H1 (cell line): Measurements from ENCODE around the gene BIN2. TPM values are rescaled to one million over a fixed set of nuclear protein-coding genes. Genes with fewer than 3 reads are reported as not detected.
"Not testable (repeated sequence)": the region's sequence is repeated elsewhere in the genome, so short reads cannot be mapped to it uniquely, and the experiment has no call there.

Experiments
- CTCF ChIA-PET: fragments of 300-600 bp; sonication (Branson Sonifier 250); formaldehyde crosslinking; loops from one replicate; lab custom pipeline; 2021; ENCODE audit not compliant: partially characterized antibody; lab: Charles Lee
- POLR2A ChIA-PET: fragments of 300-600 bp; sonication (Branson Sonifier 250); formaldehyde crosslinking; loops from one replicate; lab custom pipeline; 2021; ENCODE audit warnings: inconsistent platforms; ENCODE audit not compliant: partially characterized antibody; lab: Charles Lee
- DNase-seq, 2 experiments: peaks; one replicate each; pipeline versions ENCODE4 v3.0.0 to v3.0.0-alpha.2; 2010 to 2022; ENCODE audit warnings: low spot score in 2 of 2, low read depth in 1 of 2, mixed read lengths in 1 of 2
- FAIRE-seq: peaks from 2 replicates; lab custom pipeline; 2011; peaks lifted over from hg19 to GRCh38; lab: Jason Lieb, UNC
- H2AFZ ChIP-seq: 2 replicates; pipeline ENCODE4 v1.8.1; 2012; ENCODE audit warnings: low read length, inconsistent platforms
- H2AK5ac ChIP-seq: 2 replicates; pipeline ENCODE4 v1.6.1; 2013; ENCODE audit warnings: low read depth, low read length
- H2BK120ac ChIP-seq: replicated peaks from 2 replicates; pipeline ENCODE3; 2013; ENCODE audit warnings: low read depth, low read length, inconsistent platforms
- H2BK12ac ChIP-seq: 2 replicates; pipeline ENCODE4 v1.6.1; 2013; ENCODE audit warnings: low read depth, low read length
- H2BK15ac ChIP-seq: 2 replicates; pipeline ENCODE4 v1.6.1; 2013; ENCODE audit warnings: low read length
- H2BK20ac ChIP-seq: 2 replicates; pipeline ENCODE4 v1.6.1; 2013; ENCODE audit warnings: low read length
- H2BK5ac ChIP-seq: 2 replicates; pipeline ENCODE4 v1.6.1; 2013; ENCODE audit warnings: low read depth, low read length
- H3K14ac ChIP-seq: 2 replicates; pipeline ENCODE4 v1.6.1; 2013; ENCODE audit warnings: inconsistent platforms; ENCODE audit not compliant: insufficient read length
- H3K18ac ChIP-seq: 2 replicates; pipeline ENCODE4 v1.6.1; 2013; ENCODE audit warnings: low read length; ENCODE audit errors: extremely low read depth
- H3K23ac ChIP-seq: 2 replicates; pipeline ENCODE4 v1.6.1; 2013; ENCODE audit warnings: inconsistent platforms; ENCODE audit not compliant: insufficient read length
- H3K23me2 ChIP-seq: 2 replicates; pipeline ENCODE4 v1.6.1; 2013; ENCODE audit warnings: low read depth, low read length
- H3K27ac ChIP-seq: 2 replicates; pipeline ENCODE4 v1.6.1; 2011; ENCODE audit warnings: low read depth, low read length, inconsistent platforms
- H3K27me3 ChIP-seq, 4 experiments: replicated peaks in 1 of 4; 1 replicate in 1 of 4; 2 replicates in 3 of 4; pipeline versions ENCODE4 v1.6.1 to v1.8.1; 2011 to 2013; ENCODE audit warnings: low read length in 3 of 4, mild to moderate bottlenecking in 3 of 4, inconsistent platforms in 2 of 4, mixed read lengths in 2 of 4, moderate library complexity in 1 of 4; ENCODE audit not compliant: control insufficient read depth in 3 of 4, insufficient read depth in 3 of 4; ENCODE audit errors: extremely low read depth in 1 of 4
- H3K36me3 ChIP-seq, 4 experiments: 2 replicates each; pipeline versions ENCODE4 v1.6.1 to v1.8.1; 2011 to 2013; ENCODE audit warnings: mild to moderate bottlenecking in 4 of 4, low read length in 3 of 4, moderate library complexity in 2 of 4, control low read depth in 1 of 4, inconsistent platforms in 1 of 4; ENCODE audit not compliant: insufficient read depth in 4 of 4, control insufficient read depth in 2 of 4
- H3K4ac ChIP-seq: replicated peaks from 2 replicates; pipeline ENCODE3; 2013; ENCODE audit warnings: low read length, low read depth, mixed read lengths, inconsistent platforms; ENCODE audit not compliant: insufficient read length
- H3K4me1 ChIP-seq, 4 experiments: replicated peaks in 1 of 4; 1 replicate in 1 of 4; 2 replicates in 3 of 4; pipeline versions ENCODE4 v1.6.1 to v1.8.1; 2011 to 2013; ENCODE audit warnings: low read length in 3 of 4, inconsistent platforms in 2 of 4, mixed read lengths in 1 of 4; ENCODE audit not compliant: insufficient read depth in 4 of 4, control insufficient read depth in 3 of 4
- H3K4me2 ChIP-seq, 2 experiments: 2 replicates each; pipeline versions ENCODE4 v1.6.1 to v1.8.1; 2011 to 2013; ENCODE audit warnings: low read depth in 2 of 2, low read length in 2 of 2, control low read depth in 1 of 2, inconsistent platforms in 1 of 2, mild to moderate bottlenecking in 1 of 2; ENCODE audit not compliant: insufficient read depth in 1 of 2
- H3K4me3 ChIP-seq, 4 experiments: fragments of 200-600, 300-600 bp in 1 of 4; sonication (generic), shearing (Covaris generic), sonication (Bioruptor Twin) in 1 of 4; 2 replicates each; pipeline versions ENCODE4 v1.5.1 to v1.8.1; 2011 to 2016; ENCODE audit warnings: low read length in 4 of 4, low read depth in 3 of 4, control low read depth in 2 of 4, inconsistent platforms in 2 of 4, mild to moderate bottlenecking in 2 of 4, mixed read lengths in 1 of 4, moderate library complexity in 1 of 4; ENCODE audit not compliant: insufficient read depth in 2 of 4; ENCODE audit errors: extremely low read depth in 1 of 4
- H3K56ac ChIP-seq: replicated peaks from 2 replicates; pipeline ENCODE3; 2013; ENCODE audit warnings: low read depth, mild to moderate bottlenecking, mixed read lengths, low read length, inconsistent platforms; ENCODE audit not compliant: insufficient read length
- H3K79me1 ChIP-seq: 2 replicates; pipeline ENCODE4 v1.6.1; 2013; ENCODE audit warnings: low read depth, low read length, control low read depth
- H3K79me2 ChIP-seq, 2 experiments: 2 replicates each; pipeline versions ENCODE4 v1.6.1 to v1.8.1; 2012 to 2013; ENCODE audit warnings: low read length in 2 of 2, mild to moderate bottlenecking in 2 of 2, inconsistent platforms in 1 of 2; ENCODE audit not compliant: insufficient read depth in 2 of 2, control insufficient read depth in 1 of 2
- H3K9ac ChIP-seq, 4 experiments: replicated peaks in 1 of 4; 1 replicate in 1 of 4; 2 replicates in 3 of 4; pipeline versions ENCODE4 v1.6.1 to v1.8.1; 2011 to 2013; ENCODE audit warnings: low read depth in 3 of 4, low read length in 3 of 4, control low read depth in 2 of 4, mild to moderate bottlenecking in 2 of 4, moderate library complexity in 2 of 4, inconsistent platforms in 1 of 4; ENCODE audit errors: extremely low read depth in 1 of 4
- H3K9me3 ChIP-seq, 2 experiments: 2 replicates each; pipeline versions ENCODE4 v1.6.1 to v1.8.1; 2012 to 2013; ENCODE audit warnings: mild to moderate bottlenecking in 2 of 2, moderate library complexity in 2 of 2, control low read depth in 1 of 2, inconsistent platforms in 1 of 2, low read depth in 1 of 2, low read length in 1 of 2, mixed read lengths in 1 of 2; ENCODE audit not compliant: insufficient read depth in 2 of 2
- H4K20me1 ChIP-seq, 2 experiments: replicated peaks in 1 of 2; 2 replicates each; pipeline versions ENCODE3 to v1.8.1; 2011 to 2013; ENCODE audit warnings: inconsistent platforms in 2 of 2, low read length in 2 of 2, mild to moderate bottlenecking in 1 of 2; ENCODE audit not compliant: insufficient read depth in 2 of 2, control insufficient read depth in 1 of 2
- H4K5ac ChIP-seq: 2 replicates; pipeline ENCODE4 v1.6.1; 2013; ENCODE audit warnings: low read length, low read depth, mixed read lengths, inconsistent platforms; ENCODE audit not compliant: insufficient read length
- H4K8ac ChIP-seq: 2 replicates; pipeline ENCODE4 v1.8.0; 2013; ENCODE audit warnings: mild to moderate bottlenecking, moderate library complexity, low read length, inconsistent platforms; ENCODE audit not compliant: insufficient read depth; ENCODE audit errors: extremely low read depth
- H4K91ac ChIP-seq: replicated peaks from 2 replicates; pipeline ENCODE3; 2013; ENCODE audit warnings: low read length, mixed read lengths, inconsistent platforms; ENCODE audit not compliant: insufficient read length
- CBX5 ChIP-seq: fragments of 300-800, 300-1000 bp; sonication (generic); IDR thresholded peaks from 2 replicates; pipeline ENCODE4 v1.7.1; 2016; ENCODE audit warnings: antibody characterized with exemption, low read length, low read depth
- HDAC6 ChIP-seq: IDR thresholded peaks from one replicate; pipeline ENCODE4 v1.7.1; 2012; ENCODE audit warnings: low read depth, mild to moderate bottlenecking, inconsistent platforms, low read length, moderate library complexity
- SAP30 ChIP-seq: fragments of 300-600 bp; sonication (generic); IDR thresholded peaks from 2 replicates; pipeline ENCODE4 v1.7.1; 2012; ENCODE audit warnings: low read length, moderate library complexity, mild to moderate bottlenecking, inconsistent platforms; ENCODE audit not compliant: insufficient read depth, insufficient replicate concordance
- SRF ChIP-seq: IDR thresholded peaks from 2 replicates; pipeline ENCODE4 v1.6.1; 2011; ENCODE audit warnings: mild to moderate bottlenecking, low read depth, low read length, moderate library complexity
- WGBS, 2 experiments: shearing (Covaris generic) in 1 of 2; methylation state at CpG; one replicate each; pipeline versions ENCODE4 v1.1.6 to v1.1.7; 2013 to 2015; ENCODE audit warnings: low lambda C conversion rate in 2 of 2, mixed read lengths in 2 of 2, inconsistent platforms in 1 of 2, low coverage in 1 of 2, missing lambda C conversion rate in 1 of 2; ENCODE audit not compliant: insufficient replicate concordance in 2 of 2, insufficient coverage in 1 of 2, insufficient read length in 1 of 2; ENCODE audit errors: extremely low coverage in 1 of 2, missing lambda C conversion rate in 1 of 2; 5-methylcytosine and 5-hydroxymethylcytosine counted together
- polyA plus RNA-seq, 7 experiments: library from polyadenylated mRNA; depleted of rRNA in 3 of 7; stranded (reverse) in 5 of 7; unstranded in 2 of 7; fragments of >200 nt in 5 of 7; fragments of 200-250 nt in 2 of 7; gene quantifications; 1 replicate in 5 of 7; 2 replicates in 1 of 7; 4 replicates in 1 of 7; pipeline versions ENCODE4 v1.2.1 to v1.2.3, GENCODE V29; 2011 to 2013; ENCODE audit warnings: missing spikeins in 2 of 7, mixed read lengths in 2 of 7
- total RNA-seq: library from RNA; stranded (reverse); fragmentation: NEBNext Ultra II Directional; extraction: Animal tissue kit (Norgen Biotek cat#: 25700); gene quantifications from 2 replicates; pipeline ENCODE4 v1.2.1, GENCODE V29; 2021
- TF ChIP-seq, protein P1 (sequence below): IDR thresholded peaks from 2 replicates; pipeline ENCODE4 v1.6.1; 2011; ENCODE audit warnings: low read depth, mild to moderate bottlenecking, low read length; ENCODE audit not compliant: insufficient read depth

The BIN2 gene
- total and polyA plus RNA-seq, 2 of the 8 experiments (the other 6 are each of a cell fraction or from before 2014, with no cell fraction given): not detected

DNA sequence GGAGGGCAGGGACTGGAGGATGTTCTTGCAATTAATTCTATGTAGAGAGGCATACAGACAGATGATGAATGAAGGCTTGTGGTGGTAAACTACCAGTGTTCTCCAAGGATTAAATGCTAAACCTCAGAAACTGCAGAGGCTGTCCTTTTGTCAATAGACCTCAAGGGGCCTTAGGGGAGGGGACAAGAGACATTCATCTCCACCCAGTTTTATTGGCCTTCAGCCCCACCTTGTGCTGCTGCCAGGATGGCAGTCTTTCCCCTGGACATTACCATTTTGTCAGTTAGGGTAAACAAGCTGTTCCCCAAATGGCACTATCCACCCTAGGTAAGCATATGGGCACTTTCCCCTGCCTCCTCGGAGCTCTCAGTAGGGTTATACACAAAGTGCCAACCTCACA lies 48.9 kb downstream of the BIN2 start (continued):
- TF ChIP-seq SAP30 (no peak), SRF (no peak), HDAC6 (no peak), CBX5 (no peak)
- TF ChIP-seq, protein P1, sequence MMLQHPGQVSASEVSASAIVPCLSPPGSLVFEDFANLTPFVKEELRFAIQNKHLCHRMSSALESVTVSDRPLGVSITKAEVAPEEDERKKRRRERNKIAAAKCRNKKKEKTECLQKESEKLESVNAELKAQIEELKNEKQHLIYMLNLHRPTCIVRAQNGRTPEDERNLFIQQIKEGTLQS: no peak

- H3K14ac ChIP-seq, H4K5ac ChIP-seq, H3K9me3 ChIP-seq, H3K9ac ChIP-seq, H2BK12ac ChIP-seq, H3K23ac ChIP-seq, FAIRE-seq, H2BK15ac ChIP-seq, H3K4me1 ChIP-seq, DNase-seq, H4K91ac ChIP-seq, H3K79me2 ChIP-seq, H4K8ac ChIP-seq, H3K18ac ChIP-seq, H2BK5ac ChIP-seq, H3K23me2 ChIP-seq, H4K20me1 ChIP-seq, H3K4me3 ChIP-seq, H3K56ac ChIP-seq, H2BK20ac ChIP-seq, H2BK120ac ChIP-seq, H3K4ac ChIP-seq, H2AFZ ChIP-seq, H3K27ac ChIP-seq, H2AK5ac ChIP-seq, H3K79me1 ChIP-seq, H3K36me3 ChIP-seq, H3K4me2 ChIP-seq, POLR2A ChIA-PET: not testable (repeated sequence)
- peaks cover 0 to 11% (median 8%) of the 10 kb centered on the region in 4 experiments; a peak in 6 of 7 replicates for H3K27me3 ChIP-seq
- WGBS, 2 experiments: 90% methylated on average over 7 of the region's 7 CpGs; no CpG with 5 or more reads in 1 of the 2 experiments
- CTCF ChIA-PET: interaction anchor here (0.7 to 7.7 kb wide), 4 partner anchors 20 to 79 kb away, joined by 3 to 51 read pairs (median 6); no protein-coding TSS in a partner anchor
These were observed 51.2 kb downstream of the BIN2 start for GRCh38 chr12:51272810-51273209.
